Upper lobe of right lung (tissue), 1 donor: ENCODE results near the gene CAND2. TPM values are rescaled to one million over a fixed set of nuclear protein-coding genes. Genes with fewer than 3 reads are reported as not detected.

Source experiments
- ATAC-seq: fragments of 200-7000 bp; cut with Tn5 transposase; one replicate; pipeline ENCODE4 v1.9.1; 2020; ENCODE audit warnings: mild to moderate bottlenecking, moderate library complexity
- DNase-seq: peaks from one replicate; pipeline ENCODE4 v3.0.0-alpha.2; 2020
- H3K27ac ChIP-seq: fragments of 200-600 bp; one replicate; pipeline ENCODE4 v1.8.0; 2022
- H3K27me3 ChIP-seq: fragments of 200-600 bp; one replicate; pipeline ENCODE4 v1.8.0; 2022; ENCODE audit warnings: mild to moderate bottlenecking
- H3K36me3 ChIP-seq: fragments of 200-600 bp; one replicate; pipeline ENCODE4 v1.8.0; 2022
- H3K4me1 ChIP-seq: fragments of 200-600 bp; one replicate; pipeline ENCODE4 v1.8.0; 2022
- H3K4me3 ChIP-seq: fragments of 200-600 bp; one replicate; pipeline ENCODE4 v1.8.0; 2022; ENCODE audit warnings: mild to moderate bottlenecking
- H3K9me3 ChIP-seq: fragments of 200-600 bp; one replicate; pipeline ENCODE4 v1.8.0; 2022
- CTCF ChIP-seq: fragments of 200-600 bp; IDR thresholded peaks from one replicate; pipeline ENCODE4 v1.8.0; 2022; ENCODE audit warnings: antibody characterized with exemption
- intact Hi-C: fragments of 100-400 bp; cut with DNase I; formaldehyde crosslinking; loops from one replicate; pipeline ENCODE4 v1.11.0; 2022
- total RNA-seq: library from RNA; stranded (reverse); fragmentation: NEBNext Ultra II Directional; extraction: Animal tissue kit (Norgen Biotek cat#: 25700); gene quantifications from one replicate; pipeline ENCODE4 v1.2.1, GENCODE V29; 2021
- donor health status: DM: no; HTN: yes; CAD: no; lungs with severe emphysema.

Gene CAND2
- total RNA-seq, 1 donor from 2014 or later: 7.8 TPM

- Histone ChIP-seq H3K27me3 (no peaks in the 10 kb centered on the region), H3K4me1 (peaks cover 28% of the 10 kb centered on the region), H3K36me3 (peaks cover 45% of the 10 kb centered on the region), H3K27ac (peak overlapping the region; percentile 98), H3K4me3 (peak overlapping the region; percentile 79), H3K9me3 (no peaks in the 10 kb centered on the region)
- ATAC-seq (peak; percentile 60), DNase-seq (no peak)
- no peak for TF ChIP-seq CTCF
- intact Hi-C loops: no loop called here
Measured at GRCh38 chr3:12840591-12841148, 44.2 kb downstream of the CAND2 start.

GRCh38 chr3:12841149-12841969, 44.9 kb downstream of the CAND2 start, which contains the start of gene RPL32:
TSS of gene RPL32 (minus strand) at chr3:12841565. CDS start at chr3:12840237, 1,328 bp downstream.
- peaks cover 28% of the 10 kb centered on the region for H3K4me1 ChIP-seq
- intact Hi-C loops: no loop called here
- no peaks in the 10 kb centered on the region for H3K9me3 ChIP-seq
- no peaks in the 10 kb centered on the region for H3K27me3 ChIP-seq
- DNase-seq: peak; percentile 93
- peak within 1 kb of the TSS; percentile 98 for H3K27ac ChIP-seq
- peak; percentile 81 for TF ChIP-seq CTCF
- H3K4me3 ChIP-seq: peak within 1 kb of the TSS; percentile 79
- peaks cover 38% of the 10 kb centered on the region for H3K36me3 ChIP-seq
- ATAC-seq: peak; percentile 96

GRCh38 chr3:12841970-12842328, 45.5 kb downstream of the CAND2 start:
- DNase-seq (no peak), ATAC-seq (no peak)
- Histone ChIP-seq H3K9me3 (no peaks in the 10 kb centered on the region), H3K27ac (peak overlapping the region; percentile 98), H3K27me3 (no peaks in the 10 kb centered on the region), H3K4me3 (peak overlapping the region; percentile 79), H3K4me1 (peaks cover 28% of the 10 kb centered on the region), H3K36me3 (peaks cover 32% of the 10 kb centered on the region)
- intact Hi-C loops: no loop called here
- TF ChIP-seq CTCF: no peak

DNA sequence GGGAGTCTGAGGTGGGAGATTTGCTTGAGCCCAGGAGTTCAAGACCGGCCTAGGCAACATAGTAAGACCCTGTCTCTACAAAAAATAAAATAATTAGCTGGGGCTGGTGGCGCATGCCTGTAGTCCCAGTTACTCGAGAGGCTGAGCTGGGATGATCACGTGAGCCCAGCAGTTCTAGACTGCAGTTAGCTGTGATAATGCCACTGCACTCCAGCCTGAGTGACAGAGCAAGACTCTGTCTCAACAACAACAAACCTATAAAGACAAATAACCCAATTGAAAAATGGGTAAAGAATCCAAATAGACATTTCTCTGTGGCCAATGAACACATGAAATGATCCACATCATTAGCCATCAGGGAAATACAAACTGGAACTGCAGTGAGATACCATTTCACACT, 46.0 kb downstream of the CAND2 start:
- Histone ChIP-seq H3K4me3 (no peak overlapping the region), H3K4me1 (peaks cover 28% of the 10 kb centered on the region), H3K27me3 (no peaks in the 10 kb centered on the region), H3K27ac (no peak overlapping the region), H3K36me3 (peaks cover 27% of the 10 kb centered on the region), H3K9me3 (no peaks in the 10 kb centered on the region)
- DNase-seq (no peak), ATAC-seq (no peak)
- intact Hi-C loops: no loop called here
- no peak for TF ChIP-seq CTCF

GRCh38 chr3:12845811-12846210, 49.3 kb downstream of the CAND2 start:
- ATAC-seq: no peak
- no peaks in the 10 kb centered on the region for H3K36me3 ChIP-seq
- no peak for DNase-seq
- no peaks in the 10 kb centered on the region for H3K9me3 ChIP-seq
- no peak overlapping the region for H3K27ac ChIP-seq
- H3K27me3 ChIP-seq: no peaks in the 10 kb centered on the region
- no peaks in the 10 kb centered on the region for H3K4me1 ChIP-seq
- intact Hi-C loops: no loop called here
- no peak overlapping the region for H3K4me3 ChIP-seq
- no peak for TF ChIP-seq CTCF
